GM23338 (cell line): ENCODE data around the gene ARHGAP30.

Experiments used
- CREB1 ChIP-seq: fragments of 250-450 bp; sonication (Bioruptor Pico); IDR thresholded peaks from 2 replicates; pipeline ENCODE4 v1.5.0; 2020; ENCODE audit warnings: low read depth, mild to moderate bottlenecking, moderate library complexity
- EZH2 ChIP-seq: fragments of 200-600 bp; sonication (generic); IDR thresholded peaks from one replicate; pipeline ENCODE4 v1.8.0; 2017; ENCODE audit warnings: antibody characterized with exemption, mild to moderate bottlenecking, low read depth; ENCODE audit not compliant: unreplicated experiment
- TF ChIP-seq, protein P1 (sequence below), 2 experiments: fragments of 200-600 bp in 1 of 2; sonication (generic) in 1 of 2; conservative IDR thresholded peaks; 2 replicates each; pipeline versions ENCODE4 v1.5.1 to v1.6.1; 2016 to 2017; ENCODE audit warnings: antibody characterized with exemption in 2 of 2, low read depth in 2 of 2, mild to moderate bottlenecking in 2 of 2, moderate library complexity in 1 of 2
- TF ChIP-seq, protein P2 (sequence below): IDR thresholded peaks from one replicate; pipeline ENCODE4 v1.6.1; 2018; ENCODE audit warnings: antibody characterized with exemption; ENCODE audit not compliant: unreplicated experiment

DNA sequence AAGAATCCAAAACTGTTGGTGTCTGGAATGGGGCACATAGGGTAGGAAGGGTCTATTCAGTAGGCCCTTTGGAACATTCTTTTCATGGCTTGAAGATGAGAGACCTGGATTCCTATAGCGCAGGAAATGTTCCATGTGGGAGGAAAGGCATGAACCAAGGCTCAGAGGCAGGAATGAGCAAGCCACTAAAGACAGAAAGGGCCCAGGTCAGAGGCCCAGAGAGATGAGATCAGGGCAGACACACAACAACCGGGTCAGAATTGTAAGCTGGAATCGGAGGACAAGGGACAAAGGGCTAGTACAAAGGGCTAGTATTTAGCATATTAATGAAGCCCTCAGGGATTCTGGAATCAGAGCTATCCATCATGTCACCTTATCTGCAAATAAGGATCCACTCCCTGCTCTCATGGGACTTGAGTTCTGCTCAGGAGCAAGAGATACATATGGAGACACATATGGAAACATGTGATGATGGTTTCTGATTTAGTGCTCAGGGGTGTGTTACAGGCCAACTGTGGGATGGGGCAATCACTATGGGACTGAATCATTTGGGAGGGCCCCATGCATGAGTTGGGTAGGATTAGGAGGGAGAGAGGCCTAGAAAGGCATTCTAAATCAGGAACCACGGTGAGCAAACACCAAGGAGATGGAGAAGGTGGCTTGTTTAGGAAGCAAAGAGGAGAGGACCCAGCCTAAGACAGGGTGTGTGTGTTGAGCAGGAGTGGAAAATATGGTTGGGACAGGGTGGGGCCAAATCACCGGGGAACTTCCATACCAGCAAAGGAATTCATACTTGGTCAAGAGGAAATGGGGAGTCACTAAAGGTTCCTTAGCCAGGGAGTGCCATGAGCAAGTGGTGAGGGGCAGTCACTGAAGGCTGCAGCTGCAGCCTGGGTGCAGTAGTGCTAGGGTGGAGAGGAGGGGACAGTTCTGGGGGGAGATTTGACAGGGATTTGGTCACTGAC is 11.0 kb upstream of the ARHGAP30 start:
- TF ChIP-seq CREB1 (CRISPR knock-in tag) (no peak), EZH2 (no peak)
- TF ChIP-seq, protein P1, sequence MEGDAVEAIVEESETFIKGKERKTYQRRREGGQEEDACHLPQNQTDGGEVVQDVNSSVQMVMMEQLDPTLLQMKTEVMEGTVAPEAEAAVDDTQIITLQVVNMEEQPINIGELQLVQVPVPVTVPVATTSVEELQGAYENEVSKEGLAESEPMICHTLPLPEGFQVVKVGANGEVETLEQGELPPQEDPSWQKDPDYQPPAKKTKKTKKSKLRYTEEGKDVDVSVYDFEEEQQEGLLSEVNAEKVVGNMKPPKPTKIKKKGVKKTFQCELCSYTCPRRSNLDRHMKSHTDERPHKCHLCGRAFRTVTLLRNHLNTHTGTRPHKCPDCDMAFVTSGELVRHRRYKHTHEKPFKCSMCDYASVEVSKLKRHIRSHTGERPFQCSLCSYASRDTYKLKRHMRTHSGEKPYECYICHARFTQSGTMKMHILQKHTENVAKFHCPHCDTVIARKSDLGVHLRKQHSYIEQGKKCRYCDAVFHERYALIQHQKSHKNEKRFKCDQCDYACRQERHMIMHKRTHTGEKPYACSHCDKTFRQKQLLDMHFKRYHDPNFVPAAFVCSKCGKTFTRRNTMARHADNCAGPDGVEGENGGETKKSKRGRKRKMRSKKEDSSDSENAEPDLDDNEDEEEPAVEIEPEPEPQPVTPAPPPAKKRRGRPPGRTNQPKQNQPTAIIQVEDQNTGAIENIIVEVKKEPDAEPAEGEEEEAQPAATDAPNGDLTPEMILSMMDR (conservative IDR thresholded peaks at IDR 0.05; ENCODE audit: low read depth in 2 of 2) = no peak
- TF ChIP-seq, protein P2, sequence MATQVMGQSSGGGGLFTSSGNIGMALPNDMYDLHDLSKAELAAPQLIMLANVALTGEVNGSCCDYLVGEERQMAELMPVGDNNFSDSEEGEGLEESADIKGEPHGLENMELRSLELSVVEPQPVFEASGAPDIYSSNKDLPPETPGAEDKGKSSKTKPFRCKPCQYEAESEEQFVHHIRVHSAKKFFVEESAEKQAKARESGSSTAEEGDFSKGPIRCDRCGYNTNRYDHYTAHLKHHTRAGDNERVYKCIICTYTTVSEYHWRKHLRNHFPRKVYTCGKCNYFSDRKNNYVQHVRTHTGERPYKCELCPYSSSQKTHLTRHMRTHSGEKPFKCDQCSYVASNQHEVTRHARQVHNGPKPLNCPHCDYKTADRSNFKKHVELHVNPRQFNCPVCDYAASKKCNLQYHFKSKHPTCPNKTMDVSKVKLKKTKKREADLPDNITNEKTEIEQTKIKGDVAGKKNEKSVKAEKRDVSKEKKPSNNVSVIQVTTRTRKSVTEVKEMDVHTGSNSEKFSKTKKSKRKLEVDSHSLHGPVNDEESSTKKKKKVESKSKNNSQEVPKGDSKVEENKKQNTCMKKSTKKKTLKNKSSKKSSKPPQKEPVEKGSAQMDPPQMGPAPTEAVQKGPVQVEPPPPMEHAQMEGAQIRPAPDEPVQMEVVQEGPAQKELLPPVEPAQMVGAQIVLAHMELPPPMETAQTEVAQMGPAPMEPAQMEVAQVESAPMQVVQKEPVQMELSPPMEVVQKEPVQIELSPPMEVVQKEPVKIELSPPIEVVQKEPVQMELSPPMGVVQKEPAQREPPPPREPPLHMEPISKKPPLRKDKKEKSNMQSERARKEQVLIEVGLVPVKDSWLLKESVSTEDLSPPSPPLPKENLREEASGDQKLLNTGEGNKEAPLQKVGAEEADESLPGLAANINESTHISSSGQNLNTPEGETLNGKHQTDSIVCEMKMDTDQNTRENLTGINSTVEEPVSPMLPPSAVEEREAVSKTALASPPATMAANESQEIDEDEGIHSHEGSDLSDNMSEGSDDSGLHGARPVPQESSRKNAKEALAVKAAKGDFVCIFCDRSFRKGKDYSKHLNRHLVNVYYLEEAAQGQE = no peak
